BLaER1 treated with 17β-estradiol and CSF1 and Interleukin-3, amounts not matched to agents 10 nM and 100 nM (cell line): ENCODE results near the gene FXYD2.

Experiments used
- H3K27ac ChIP-seq, 11 experiments: shearing (Covaris generic); formaldehyde crosslinking; 2 replicates each; pipeline ENCODE4 v1.8.1; 2022
- H3K27me3 ChIP-seq, 11 experiments: shearing (Covaris generic); formaldehyde crosslinking; 2 replicates each; pipeline ENCODE4 v1.8.1; 2022
- H3K36me3 ChIP-seq, 11 experiments: shearing (Covaris generic); formaldehyde crosslinking; 2 replicates each; pipeline ENCODE4 v1.8.1; 2022
- H3K4me1 ChIP-seq, 10 experiments: shearing (Covaris generic); formaldehyde crosslinking; 2 replicates each; pipeline ENCODE4 v1.8.1; 2022
- H3K4me2 ChIP-seq, 11 experiments: shearing (Covaris generic); formaldehyde crosslinking; 2 replicates each; pipeline ENCODE4 v1.8.1; 2022
- H3K4me3 ChIP-seq, 10 experiments: shearing (Covaris generic); formaldehyde crosslinking; 2 replicates each; pipeline ENCODE4 v1.8.1; 2022
- H3K9ac ChIP-seq, 11 experiments: shearing (Covaris generic); formaldehyde crosslinking; 2 replicates each; pipeline ENCODE4 v1.8.1; 2022
- H3K9me3 ChIP-seq, 11 experiments: shearing (Covaris generic); formaldehyde crosslinking; replicated peaks in 1 of 11; 2 replicates each; pipeline ENCODE4 v1.8.1; 2022
- H4K20me1 ChIP-seq, 11 experiments: shearing (Covaris generic); formaldehyde crosslinking; 2 replicates each; pipeline ENCODE4 v1.8.1; 2022
- Cebpa-rat ChIP-seq, 11 experiments: shearing (Covaris generic); IDR thresholded peaks; 2 replicates each; pipeline ENCODE4 v1.8.1; 2022

Gene FXYD2

GRCh38 chr11:117861151-117862018 lies 36.8 kb upstream of the FXYD2 start:
- Histone ChIP-seq H3K4me2 (peak overlapping the region; percentile 52 to 82 (median 64)), H3K4me3 (no peak overlapping the region), H3K36me3 (no peaks in the 10 kb centered on the region), H3K27me3 (no peaks in the 10 kb centered on the region; a peak in 1 of 22 replicates), H4K20me1 (no peaks in the 10 kb centered on the region), H3K9ac (no peak overlapping the region; a peak in 1 of 22 replicates), H3K4me1 (peaks cover 17 to 31% (median 25%) of the 10 kb centered on the region in 10 experiments; a peak in 19 of 20 replicates), H3K27ac (no peak overlapping the region), H3K9me3 (0 out of 22 replicates have a peak, but pooled peaks cover 0 to 4% (median 0%) of the 10 kb centered on the region in 11 experiments)
- no peak for TF ChIP-seq Cebpa-rat (IDR thresholded peaks at IDR 0.05)

DNA sequence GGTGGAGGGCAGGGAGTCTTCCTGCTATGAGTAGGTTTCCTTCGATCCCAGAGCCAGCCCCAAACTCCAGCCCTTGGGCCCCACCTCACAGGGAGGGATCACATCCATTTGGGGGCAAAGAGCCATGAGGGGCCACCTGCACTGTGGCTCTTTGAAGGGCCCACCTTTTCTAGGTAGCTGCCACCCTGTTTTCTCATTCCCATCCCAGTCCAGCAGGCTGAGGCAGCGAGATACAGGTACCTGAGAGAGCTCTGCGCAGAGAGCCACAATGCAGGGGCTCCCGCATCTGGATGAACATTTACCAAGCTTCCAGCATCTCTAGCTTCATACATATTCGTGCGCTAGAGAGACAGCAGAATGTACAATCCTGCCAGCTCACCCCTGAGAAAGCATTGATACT lies 35.6 kb upstream of the FXYD2 start:
- H3K27ac ChIP-seq = no peak overlapping the region
- H3K36me3 ChIP-seq = no peaks in the 10 kb centered on the region
- no peaks in the 10 kb centered on the region for H4K20me1 ChIP-seq
- no peak overlapping the region for H3K4me2 ChIP-seq
- 0 out of 22 replicates have a peak, but pooled peaks cover 0 to 2% (median 0%) of the 10 kb centered on the region in 11 experiments for H3K9me3 ChIP-seq
- H3K27me3 ChIP-seq = no peaks in the 10 kb centered on the region
- no peak for TF ChIP-seq Cebpa-rat (IDR thresholded peaks at IDR 0.05)
- H3K4me1 ChIP-seq = peaks cover 17 to 31% (median 25%) of the 10 kb centered on the region in 10 experiments; a peak in 19 of 20 replicates
- no peak overlapping the region for H3K9ac ChIP-seq
- H3K4me3 ChIP-seq = no peak overlapping the region

DNA sequence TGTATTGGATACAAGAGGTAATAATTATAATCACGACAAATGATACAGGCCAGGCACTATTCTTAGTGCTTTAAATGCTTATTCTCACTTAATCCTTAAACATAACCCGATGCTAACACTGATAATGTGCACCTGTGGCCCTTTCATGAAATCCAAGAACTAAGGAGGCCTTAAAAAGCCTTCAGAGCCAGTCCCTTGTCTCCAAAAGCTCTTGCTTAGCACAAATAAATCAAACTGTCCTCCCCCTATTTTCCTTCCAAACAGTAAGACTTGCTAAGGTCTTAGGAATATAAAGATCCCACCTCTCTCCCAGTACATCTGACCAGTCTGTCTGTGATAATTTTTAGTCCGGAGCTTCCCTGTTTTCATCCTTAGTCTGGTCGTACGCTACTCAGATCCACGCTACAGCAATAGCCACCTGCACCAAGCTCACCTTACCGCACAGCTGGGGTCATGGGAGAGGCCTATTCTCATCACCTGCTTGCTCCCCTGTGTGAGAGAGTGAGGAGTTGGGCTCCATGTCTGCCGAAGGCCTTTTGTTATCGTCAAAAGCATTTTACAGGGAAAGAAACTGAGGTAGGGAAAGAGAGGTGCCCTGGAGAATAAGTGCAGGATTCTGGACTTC lies 35.1 kb upstream of the FXYD2 start:
- no peaks in the 10 kb centered on the region for H3K36me3 ChIP-seq
- no peak for TF ChIP-seq Cebpa-rat (IDR thresholded peaks at IDR 0.05)
- no peak overlapping the region for H3K9ac ChIP-seq
- no peak overlapping the region for H3K27ac ChIP-seq
- H3K4me1 ChIP-seq = peaks cover 17 to 31% (median 25%) of the 10 kb centered on the region in 10 experiments; a peak in 19 of 20 replicates
- no peak overlapping the region for H3K4me2 ChIP-seq
- no peaks in the 10 kb centered on the region for H4K20me1 ChIP-seq
- H3K9me3 ChIP-seq = no peaks in the 10 kb centered on the region
- H3K27me3 ChIP-seq = no peaks in the 10 kb centered on the region
- H3K4me3 ChIP-seq = no peak overlapping the region

GRCh38 chr11:117859061-117859460 lies 34.5 kb upstream of the FXYD2 start:
- no peaks in the 10 kb centered on the region for H4K20me1 ChIP-seq
- H3K4me2 ChIP-seq = no peak overlapping the region
- no peak overlapping the region for H3K9ac ChIP-seq
- H3K27ac ChIP-seq = no peak overlapping the region
- H3K27me3 ChIP-seq = no peaks in the 10 kb centered on the region
- no peaks in the 10 kb centered on the region for H3K36me3 ChIP-seq
- 0 out of 22 replicates have a peak, but pooled peaks cover 0 to 3% (median 0%) of the 10 kb centered on the region in 11 experiments for H3K9me3 ChIP-seq
- no peak for TF ChIP-seq Cebpa-rat (IDR thresholded peaks at IDR 0.05)
- H3K4me3 ChIP-seq = no peak overlapping the region
- H3K4me1 ChIP-seq = peaks cover 17 to 30% (median 25%) of the 10 kb centered on the region in 10 experiments; a peak in 19 of 20 replicates

DNA sequence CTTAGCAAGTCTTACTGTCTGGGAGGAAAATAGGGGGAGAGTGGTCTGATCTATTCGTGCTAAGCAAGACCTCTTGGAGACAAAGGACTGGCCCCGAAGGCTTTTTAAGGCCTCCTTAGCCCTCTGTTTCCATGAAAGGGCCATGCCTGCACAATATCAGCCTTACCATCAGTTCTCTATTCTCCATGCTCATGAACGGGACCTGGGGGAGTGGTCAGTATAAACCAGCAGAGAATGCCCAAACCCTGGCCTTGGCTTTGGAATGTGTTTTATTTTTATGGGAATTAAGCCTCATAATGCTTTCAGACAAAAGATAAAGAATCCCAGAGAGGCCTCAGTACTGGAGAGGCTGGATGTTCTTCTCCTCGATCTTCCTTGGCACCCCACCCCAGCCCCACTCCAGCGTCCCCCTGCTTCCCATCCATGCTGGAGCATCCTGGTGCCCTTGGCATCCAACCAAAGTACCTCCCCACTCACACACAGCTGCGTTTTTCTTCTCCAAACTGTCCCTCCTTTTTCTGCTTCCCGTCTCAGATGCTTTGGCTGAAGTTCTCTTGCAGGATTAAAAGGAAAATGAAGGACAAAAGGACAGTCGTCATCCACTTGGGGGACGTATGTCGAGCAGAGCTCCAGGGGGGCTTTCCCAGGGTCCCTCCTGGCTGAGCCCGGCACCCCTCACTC lies 33.3 kb upstream of the FXYD2 start:
- H3K27me3 ChIP-seq = no peaks in the 10 kb centered on the region
- H3K4me2 ChIP-seq = peak overlapping the region in 3 of 11 experiments; percentile 18 to 37 (median 33); a peak in 2 of 22 replicates
- no peak overlapping the region for H3K4me3 ChIP-seq
- no peak overlapping the region for H3K27ac ChIP-seq
- no peak for TF ChIP-seq Cebpa-rat (IDR thresholded peaks at IDR 0.05)
- no peak overlapping the region for H3K9ac ChIP-seq
- peaks cover 6 to 15% (median 8%) of the 10 kb centered on the region in 11 experiments; a peak in 16 of 22 replicates for H3K9me3 ChIP-seq
- H3K36me3 ChIP-seq = no peaks in the 10 kb centered on the region
- H3K4me1 ChIP-seq = peaks cover 17 to 25% (median 19%) of the 10 kb centered on the region in 10 experiments; a peak in 19 of 20 replicates
- no peaks in the 10 kb centered on the region for H4K20me1 ChIP-seq

GRCh38 chr11:117855912-117856651 lies 31.5 kb upstream of the FXYD2 start:
- peaks cover 0 to 11% (median 1%) of the 10 kb centered on the region in 10 experiments; a peak in 15 of 20 replicates for H3K4me1 ChIP-seq
- no peak for TF ChIP-seq Cebpa-rat (IDR thresholded peaks at IDR 0.05)
- no peak overlapping the region for H3K9ac ChIP-seq
- no peaks in the 10 kb centered on the region for H3K27me3 ChIP-seq
- no peak overlapping the region for H3K27ac ChIP-seq
- H3K9me3 ChIP-seq = peaks cover 8 to 22% (median 14%) of the 10 kb centered on the region in 11 experiments; a peak in 17 of 22 replicates
- H4K20me1 ChIP-seq = no peaks in the 10 kb centered on the region
- H3K4me2 ChIP-seq = no peak overlapping the region
- no peaks in the 10 kb centered on the region for H3K36me3 ChIP-seq
- H3K4me3 ChIP-seq = no peak overlapping the region

DNA sequence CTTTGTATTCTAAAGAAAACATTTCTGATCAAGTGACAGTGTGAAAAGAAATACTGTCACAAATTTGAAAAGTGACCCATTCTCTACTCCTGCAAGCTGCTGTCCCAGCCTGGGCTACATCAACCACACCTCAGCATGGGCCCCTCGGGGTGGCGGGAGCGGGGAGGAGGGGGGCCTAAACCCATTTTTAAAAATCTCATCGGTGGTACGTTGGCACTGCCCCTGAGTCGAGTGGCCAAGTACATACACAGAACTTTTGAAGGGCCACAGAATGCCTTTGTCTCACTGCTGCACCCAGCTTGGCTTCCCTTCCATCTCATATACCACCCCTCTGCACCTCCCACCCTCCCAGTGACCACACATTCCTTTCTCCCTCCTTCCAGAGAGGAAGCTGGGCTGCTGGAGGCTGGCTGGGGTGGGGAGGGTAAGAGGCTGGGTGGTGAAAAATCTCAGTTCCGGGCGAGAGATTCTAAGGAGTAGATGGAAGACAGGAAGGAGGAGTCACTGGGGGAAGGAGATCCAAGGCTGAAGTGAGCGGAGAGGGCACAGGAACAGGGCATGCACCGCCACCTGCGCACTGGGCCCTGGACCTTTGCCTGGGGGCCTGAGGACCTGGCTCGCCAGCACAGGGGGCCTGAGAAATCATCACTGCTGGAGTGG lies 30.8 kb upstream of the FXYD2 start:
- Histone ChIP-seq H3K27me3 (no peaks in the 10 kb centered on the region), H3K4me3 (no peak overlapping the region), H3K9me3 (peaks cover 8 to 22% (median 14%) of the 10 kb centered on the region in 11 experiments; a peak in 17 of 22 replicates), H3K4me1 (peaks cover 0 to 10% (median 0%) of the 10 kb centered on the region in 10 experiments; a peak in 6 of 20 replicates), H4K20me1 (no peaks in the 10 kb centered on the region), H3K4me2 (no peak overlapping the region), H3K36me3 (no peaks in the 10 kb centered on the region), H3K27ac (no peak overlapping the region), H3K9ac (no peak overlapping the region)
- no peak for TF ChIP-seq Cebpa-rat (IDR thresholded peaks at IDR 0.05)

DNA sequence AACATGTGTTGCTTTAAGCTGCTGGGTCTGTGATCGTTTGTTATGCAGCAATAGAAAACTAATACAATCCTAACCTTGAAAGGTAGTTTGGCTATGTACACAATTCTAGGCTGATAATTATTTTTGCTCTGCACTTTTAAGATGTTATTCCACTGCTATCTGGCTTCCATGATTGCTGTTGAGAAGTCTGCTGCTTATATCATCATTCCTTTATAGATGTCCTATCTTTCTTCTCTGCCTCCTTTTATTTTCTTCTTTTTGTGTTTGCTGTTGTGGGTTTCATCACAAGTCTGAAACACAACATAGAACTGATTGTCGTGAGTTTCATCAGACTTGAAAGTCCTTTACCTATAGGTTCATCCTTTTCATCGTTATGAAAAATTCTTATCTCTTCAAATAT lies 27.8 kb upstream of the FXYD2 start:
- Histone ChIP-seq H3K4me1 (peaks cover 0 to 15% (median 7%) of the 10 kb centered on the region in 10 experiments; a peak in 10 of 20 replicates), H3K9me3 (peaks cover 8 to 27% (median 16%) of the 10 kb centered on the region in 11 experiments; a peak in 18 of 22 replicates), H4K20me1 (no peaks in the 10 kb centered on the region), H3K4me2 (peak overlapping the region in 1 of 11 experiments; percentile 0; a peak in 1 of 22 replicates), H3K36me3 (no peaks in the 10 kb centered on the region), H3K27me3 (no peaks in the 10 kb centered on the region), H3K9ac (no peak overlapping the region), H3K4me3 (no peak overlapping the region), H3K27ac (no peak overlapping the region)
- TF ChIP-seq Cebpa-rat (IDR thresholded peaks at IDR 0.05) = no peak
